OCI-LY3 (cell line): Measurements from ENCODE around the gene ATL1.

Source experiments
- CTCF ChIP-seq: fragments of 200-600, 300-600 bp; sonication (generic); IDR thresholded peaks from 2 replicates; pipeline ENCODE4 v1.5.1; 2014; ENCODE audit warnings: antibody characterized with exemption, low read length, low read depth
- EZH2phosphoT487 ChIP-seq: fragments of 200-600 bp; shearing (Covaris generic); IDR thresholded peaks from 2 replicates; pipeline ENCODE4 v1.6.1; 2018; ENCODE audit warnings: antibody characterized with exemption, mixed run types, low read depth

- TF ChIP-seq CTCF (peak; percentile 25; the same call in 1 of the 2 replicates), EZH2phosphoT487 (no peak)
Measured at GRCh38 chr14:50667684-50667995, 107.7 kb downstream of the ATL1 start.
